Right lobe of liver (tissue), 4 donors: ENCODE measurements around the gene SLC50A1.

ENCODE experiments used
- POLR2A ChIP-seq: fragments of 450-650 bp; IDR thresholded peaks from one replicate; pipeline ENCODE4 v1.6.1; 2017; ENCODE audit warnings: antibody characterized with exemption, mild to moderate bottlenecking
- TF ChIP-seq, protein P1 (sequence below), 4 donors: fragments of 200-600 bp in 3 of 4; fragments of 450-650 bp in 1 of 4; IDR thresholded peaks; one replicate each; pipeline versions ENCODE4 v1.5.1 to v1.8.0; 2016 to 2022; ENCODE audit warnings: antibody characterized with exemption in 4 of 4, mild to moderate bottlenecking in 2 of 4
- donor health status: DM: no; HTN: no; CAD: no.
- donor health status: DM: no; HTN: no; CAD: no.
- donor health status: DM: no; HTN: yes; CAD: no.

DNA sequence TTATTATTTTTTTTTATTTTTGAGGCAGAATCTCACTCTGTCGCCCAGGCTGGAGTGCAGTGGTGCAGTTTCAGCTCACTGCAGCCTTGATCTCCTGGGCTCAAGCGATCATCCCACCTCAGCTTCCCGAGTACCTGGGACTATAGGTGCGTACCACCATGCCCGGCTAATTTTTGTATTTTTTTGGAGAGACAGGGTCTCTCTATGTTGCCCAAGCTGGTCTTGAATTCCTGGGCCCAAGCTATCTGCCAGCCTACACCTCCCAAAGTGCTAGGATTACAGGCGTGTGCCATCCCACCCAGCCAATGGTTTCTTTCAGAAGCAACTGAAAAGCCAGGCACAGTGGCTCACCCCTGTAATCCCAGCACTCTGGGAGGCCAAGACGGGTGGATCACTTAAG, 35.2 kb downstream of the SLC50A1 start:
- TF ChIP-seq, protein P1, sequence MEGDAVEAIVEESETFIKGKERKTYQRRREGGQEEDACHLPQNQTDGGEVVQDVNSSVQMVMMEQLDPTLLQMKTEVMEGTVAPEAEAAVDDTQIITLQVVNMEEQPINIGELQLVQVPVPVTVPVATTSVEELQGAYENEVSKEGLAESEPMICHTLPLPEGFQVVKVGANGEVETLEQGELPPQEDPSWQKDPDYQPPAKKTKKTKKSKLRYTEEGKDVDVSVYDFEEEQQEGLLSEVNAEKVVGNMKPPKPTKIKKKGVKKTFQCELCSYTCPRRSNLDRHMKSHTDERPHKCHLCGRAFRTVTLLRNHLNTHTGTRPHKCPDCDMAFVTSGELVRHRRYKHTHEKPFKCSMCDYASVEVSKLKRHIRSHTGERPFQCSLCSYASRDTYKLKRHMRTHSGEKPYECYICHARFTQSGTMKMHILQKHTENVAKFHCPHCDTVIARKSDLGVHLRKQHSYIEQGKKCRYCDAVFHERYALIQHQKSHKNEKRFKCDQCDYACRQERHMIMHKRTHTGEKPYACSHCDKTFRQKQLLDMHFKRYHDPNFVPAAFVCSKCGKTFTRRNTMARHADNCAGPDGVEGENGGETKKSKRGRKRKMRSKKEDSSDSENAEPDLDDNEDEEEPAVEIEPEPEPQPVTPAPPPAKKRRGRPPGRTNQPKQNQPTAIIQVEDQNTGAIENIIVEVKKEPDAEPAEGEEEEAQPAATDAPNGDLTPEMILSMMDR (IDR thresholded peaks at IDR 0.05), result no peak
- TF ChIP-seq POLR2A, result no peak
